NCI-H2081 (cell line): Measurements from ENCODE around the gene RPL28.
A peak's percentile ranks its signal among the peaks of the same experiment; 100 is the strongest.
"Not testable (repeated sequence)": the region's sequence is repeated elsewhere in the genome, so short reads cannot be mapped to it uniquely, and the experiment has no call there.

ENCODE experiments used
- DNase-seq, 2 experiments: peaks; one replicate each; lab custom pipeline; 2025; lab: John Stamatoyannopoulos, UW

The RPL28 gene

GRCh38 chr19:55448175-55448490 lies 62.4 kb downstream of the RPL28 start:
- DNase-seq = not testable (repeated sequence)

GRCh38 chr19:55449469-55449868 lies 63.7 kb downstream of the RPL28 start:
- no peak for DNase-seq

- no peak for DNase-seq
Measured at GRCh38 chr19:55451163-55451964, 65.6 kb downstream of the RPL28 start.

- peak in 1 of 2 experiments; percentile 17 for DNase-seq
Measured at GRCh38 chr19:55451965-55452748, 66.4 kb downstream of the RPL28 start.
